DMS153 treated with DMSO at 0.1 percent for 48 hours (cell line): ENCODE data around the gene IGF1R.
"Not testable (repeated sequence)": the region's sequence is repeated elsewhere in the genome, so short reads cannot be mapped to it uniquely, and the experiment has no call there.

Experiments
- DNase-seq: peaks from one replicate; lab custom pipeline; 2025; ENCODE audit not compliant: unreplicated experiment; lab: John Stamatoyannopoulos, UW

IGF1R gene

GRCh38 chr15:98978153-98978552 lies 329.8 kb downstream of the IGF1R start:
- DNase-seq = no peak

- no peak for DNase-seq
These were observed 332.5 kb downstream of the IGF1R start for GRCh38 chr15:98980899-98981228.

- no peak for DNase-seq
These were observed 333.7 kb downstream of the IGF1R start for GRCh38 chr15:98981851-98982722.

- DNase-seq = no peak
These were observed 335.0 kb downstream of the IGF1R start for GRCh38 chr15:98983334-98983733.

GRCh38 chr15:98986281-98986680 lies 337.9 kb downstream of the IGF1R start:
- DNase-seq = no peak

GRCh38 chr15:98994892-98995291 lies 346.6 kb downstream of the IGF1R start:
- no peak for DNase-seq

GRCh38 chr15:98996169-98996568 lies 347.8 kb downstream of the IGF1R start:
- DNase-seq = no peak

- DNase-seq = no peak
These were observed 348.3 kb downstream of the IGF1R start for GRCh38 chr15:98996624-98997023.

- DNase-seq = no peak
These were observed 349.0 kb downstream of the IGF1R start for GRCh38 chr15:98997312-98997711.

GRCh38 chr15:98997755-98998154 lies 349.4 kb downstream of the IGF1R start:
- DNase-seq = no peak

- DNase-seq = no peak
These were observed 349.9 kb downstream of the IGF1R start for GRCh38 chr15:98998279-98998678.

- DNase-seq = no peak
These were observed 350.9 kb downstream of the IGF1R start for GRCh38 chr15:98999233-98999632.

- no peak for DNase-seq
These were observed 353.9 kb downstream of the IGF1R start for GRCh38 chr15:99002226-99002625.

- DNase-seq = not testable (repeated sequence)
These were observed 355.0 kb downstream of the IGF1R start for GRCh38 chr15:99003317-99003716.

- not testable (repeated sequence) for DNase-seq
These were observed 356.9 kb downstream of the IGF1R start for GRCh38 chr15:99004998-99005974.

- no peak for DNase-seq
These were observed 357.8 kb downstream of the IGF1R start for GRCh38 chr15:99006146-99006545.

GRCh38 chr15:99006904-99007495 lies 358.7 kb downstream of the IGF1R start:
- no peak for DNase-seq

- DNase-seq = no peak
These were observed 361.5 kb downstream of the IGF1R start for GRCh38 chr15:99009741-99010330.

GRCh38 chr15:99010768-99011167 lies 362.4 kb downstream of the IGF1R start:
- DNase-seq = no peak
